Right lobe of liver (tissue), 4 donors: Measurements from ENCODE around the gene GPR176.

Experiments used
- POLR2A ChIP-seq: fragments of 450-650 bp; IDR thresholded peaks from one replicate; pipeline ENCODE4 v1.6.1; 2017; ENCODE audit warnings: antibody characterized with exemption, mild to moderate bottlenecking
- TF ChIP-seq, protein P1 (sequence below), 4 donors: fragments of 200-600 bp in 3 of 4; fragments of 450-650 bp in 1 of 4; IDR thresholded peaks; one replicate each; pipeline versions ENCODE4 v1.5.1 to v1.8.0; 2016 to 2022; ENCODE audit warnings: antibody characterized with exemption in 4 of 4, mild to moderate bottlenecking in 2 of 4
- donor health status: DM: no; HTN: no; CAD: no.
- donor health status: DM: no; HTN: no; CAD: no.
- donor health status: DM: no; HTN: yes; CAD: no.

GRCh38 chr15:39908186-39908585 lies 11.9 kb downstream of the GPR176 start:
- TF ChIP-seq, protein P1, sequence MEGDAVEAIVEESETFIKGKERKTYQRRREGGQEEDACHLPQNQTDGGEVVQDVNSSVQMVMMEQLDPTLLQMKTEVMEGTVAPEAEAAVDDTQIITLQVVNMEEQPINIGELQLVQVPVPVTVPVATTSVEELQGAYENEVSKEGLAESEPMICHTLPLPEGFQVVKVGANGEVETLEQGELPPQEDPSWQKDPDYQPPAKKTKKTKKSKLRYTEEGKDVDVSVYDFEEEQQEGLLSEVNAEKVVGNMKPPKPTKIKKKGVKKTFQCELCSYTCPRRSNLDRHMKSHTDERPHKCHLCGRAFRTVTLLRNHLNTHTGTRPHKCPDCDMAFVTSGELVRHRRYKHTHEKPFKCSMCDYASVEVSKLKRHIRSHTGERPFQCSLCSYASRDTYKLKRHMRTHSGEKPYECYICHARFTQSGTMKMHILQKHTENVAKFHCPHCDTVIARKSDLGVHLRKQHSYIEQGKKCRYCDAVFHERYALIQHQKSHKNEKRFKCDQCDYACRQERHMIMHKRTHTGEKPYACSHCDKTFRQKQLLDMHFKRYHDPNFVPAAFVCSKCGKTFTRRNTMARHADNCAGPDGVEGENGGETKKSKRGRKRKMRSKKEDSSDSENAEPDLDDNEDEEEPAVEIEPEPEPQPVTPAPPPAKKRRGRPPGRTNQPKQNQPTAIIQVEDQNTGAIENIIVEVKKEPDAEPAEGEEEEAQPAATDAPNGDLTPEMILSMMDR (IDR thresholded peaks at IDR 0.05) = no peak
- TF ChIP-seq POLR2A = no peak
